Keratinocyte (primary cell): Measurements from ENCODE around the gene NAP1L1. TPM values are rescaled to one million over a fixed set of nuclear protein-coding genes. Genes with fewer than 3 reads are reported as not detected.

Experiments
- DNase-seq: peaks from one replicate; pipeline ENCODE4 v3.0.0-alpha.2; 2011; ENCODE audit warnings: low read depth, missing footprints, low spot score
- FAIRE-seq: peaks from 2 replicates; lab custom pipeline; 2011; peaks lifted over from hg19 to GRCh38; lab: Jason Lieb, UNC
- H2AFZ ChIP-seq: 2 replicates; pipeline ENCODE4 v1.6.0; 2012; ENCODE audit warnings: low read length, control low read depth, inconsistent platforms; ENCODE audit not compliant: control insufficient read depth
- H3K27ac ChIP-seq: 2 replicates; pipeline ENCODE4 v1.5.1; 2011; ENCODE audit warnings: low read length; ENCODE audit not compliant: control insufficient read depth, insufficient read depth
- H3K27me3 ChIP-seq: 3 replicates; pipeline ENCODE4 v1.6.0; 2011; ENCODE audit warnings: low read length; ENCODE audit not compliant: control insufficient read depth, insufficient read depth; ENCODE audit errors: extremely low read depth
- H3K36me3 ChIP-seq, 2 experiments: 2 replicates in 1 of 2; 3 replicates in 1 of 2; pipeline ENCODE4 v1.5.1; 2011; ENCODE audit warnings: low read length in 2 of 2, mild to moderate bottlenecking in 1 of 2; ENCODE audit not compliant: control insufficient read depth in 2 of 2, insufficient read depth in 2 of 2; ENCODE audit errors: extremely low read depth in 1 of 2
- H3K4me1 ChIP-seq: 3 replicates; pipeline ENCODE4 v1.5.1; 2011; ENCODE audit warnings: low read length; ENCODE audit not compliant: control insufficient read depth, insufficient read depth; ENCODE audit errors: extremely low read depth
- H3K4me2 ChIP-seq: 3 replicates; pipeline ENCODE4 v1.6.0; 2011; ENCODE audit warnings: low read depth, low read length; ENCODE audit not compliant: control insufficient read depth, insufficient read depth; ENCODE audit errors: extremely low read depth
- H3K4me3 ChIP-seq, 3 experiments: fragments of 200-600 bp in 1 of 3; sonication (generic) in 1 of 3; 2 replicates in 2 of 3; 3 replicates in 1 of 3; pipeline ENCODE4 v1.5.1; 2011 to 2016; ENCODE audit warnings: low read length in 3 of 3, mild to moderate bottlenecking in 3 of 3, control low read depth in 2 of 3, inconsistent platforms in 1 of 3, low read depth in 1 of 3, mixed read lengths in 1 of 3, mixed run types in 1 of 3, moderate library complexity in 1 of 3; ENCODE audit not compliant: control insufficient read depth in 2 of 3, insufficient read depth in 2 of 3; ENCODE audit errors: extremely low read depth in 1 of 3
- H3K79me2 ChIP-seq: 2 replicates; pipeline ENCODE4 v1.6.0; 2012; ENCODE audit warnings: low read length; ENCODE audit not compliant: control insufficient read depth, insufficient read depth
- H3K9ac ChIP-seq: 3 replicates; pipeline ENCODE4 v1.6.0; 2011; ENCODE audit warnings: low read length; ENCODE audit not compliant: control insufficient read depth, insufficient read depth; ENCODE audit errors: extremely low read depth
- H3K9me1 ChIP-seq: 3 replicates; pipeline ENCODE4 v1.6.0; 2011; ENCODE audit warnings: low read length; ENCODE audit not compliant: control insufficient read depth, insufficient read depth; ENCODE audit errors: extremely low read depth
- H3K9me3 ChIP-seq: 2 replicates; pipeline ENCODE4 v1.5.1; 2012; ENCODE audit warnings: low read depth, low read length; ENCODE audit not compliant: control insufficient read depth
- H4K20me1 ChIP-seq: 3 replicates; pipeline ENCODE4 v1.6.0; 2011; ENCODE audit warnings: low read length; ENCODE audit not compliant: control insufficient read depth, insufficient read depth; ENCODE audit errors: extremely low read depth
- CTCF ChIP-seq, 3 experiments: IDR thresholded peaks in 1 of 3; conservative IDR thresholded peaks in 1 of 3; optimal IDR thresholded peaks in 1 of 3; 2 replicates in 2 of 3; 3 replicates in 1 of 3; pipeline versions ENCODE3 to v1.5.1; 2011; ENCODE audit warnings: low read length in 3 of 3, mild to moderate bottlenecking in 3 of 3, moderate library complexity in 2 of 3, control low read depth in 1 of 3, inconsistent platforms in 1 of 3; ENCODE audit not compliant: insufficient read depth in 2 of 3; ENCODE audit errors: extremely low read depth in 1 of 3
- EZH2 ChIP-seq: IDR thresholded peaks from one replicate; pipeline ENCODE4 v1.6.1; 2012; ENCODE audit warnings: inconsistent platforms, mild to moderate bottlenecking, low read length, moderate library complexity
- dilution Hi-C: fragments of 300-500 bp; cut with MboI; formaldehyde crosslinking; loops from one replicate; pipeline ENCODE4 v1.7.0; 2020; ENCODE audit warnings: low sequenced_read_pairs; ENCODE audit not compliant: extremely low pct_ligation_motif_present
- polyA plus RNA-seq, 5 experiments: library from polyadenylated mRNA; depleted of rRNA in 3 of 5; stranded (reverse) in 3 of 5; stranded (forward) in 1 of 5; unstranded in 1 of 5; fragments of >200 nt; gene quantifications; 1 replicate in 1 of 5; 2 replicates in 3 of 5; 3 replicates in 1 of 5; pipeline versions ENCODE4 v1.2.1 to v1.2.3, GENCODE V29; 2011 to 2012; ENCODE audit warnings: missing spikeins in 2 of 5, low read depth in 1 of 5, low replicate concordance in 1 of 5

NAP1L1 gene
- polyA plus RNA-seq, 1 donor (not counting 4 experiments of a cell fraction or from before 2014, with no cell fraction given), result 384 TPM

- no peak for TF ChIP-seq CTCF (optimal IDR thresholded peaks at IDR 0.05 in 1 of 3, IDR thresholded peaks at IDR 0.05 in 1 of 3, conservative IDR thresholded peaks at IDR 0.05 in 1 of 3; ENCODE audit: extremely low read depth in 1 of 3, insufficient read depth in 2 of 3, low read length in 3 of 3)
- TF ChIP-seq EZH2, result no peak
- peak overlapping the region; percentile 68 for H3K4me2 ChIP-seq
- H3K4me3 ChIP-seq, result peak overlapping the region; percentile 94 to 98 (median 96)
- peak overlapping the region; percentile 95 for H3K9ac ChIP-seq
- H3K27me3 ChIP-seq, result no peaks in the 10 kb centered on the region
- H4K20me1 ChIP-seq, result peaks cover 9% of the 10 kb centered on the region
- H3K79me2 ChIP-seq, result peaks cover 43% of the 10 kb centered on the region
- DNase-seq (no peak), FAIRE-seq (no peak)
- no peaks in the 10 kb centered on the region for H3K9me1 ChIP-seq
- peaks cover 4 to 22% of the 10 kb centered on the region in 2 experiments for H3K36me3 ChIP-seq
- dilution Hi-C loops, result no loop called here
- no peak overlapping the region for H2AFZ ChIP-seq
- peak overlapping the region; percentile 94 for H3K27ac ChIP-seq
- peaks cover 16% of the 10 kb centered on the region for H3K4me1 ChIP-seq
- no peaks in the 10 kb centered on the region for H3K9me3 ChIP-seq
These were observed 55.8 kb downstream of the NAP1L1 start for GRCh38 chr12:76028571-76029277.

DNA sequence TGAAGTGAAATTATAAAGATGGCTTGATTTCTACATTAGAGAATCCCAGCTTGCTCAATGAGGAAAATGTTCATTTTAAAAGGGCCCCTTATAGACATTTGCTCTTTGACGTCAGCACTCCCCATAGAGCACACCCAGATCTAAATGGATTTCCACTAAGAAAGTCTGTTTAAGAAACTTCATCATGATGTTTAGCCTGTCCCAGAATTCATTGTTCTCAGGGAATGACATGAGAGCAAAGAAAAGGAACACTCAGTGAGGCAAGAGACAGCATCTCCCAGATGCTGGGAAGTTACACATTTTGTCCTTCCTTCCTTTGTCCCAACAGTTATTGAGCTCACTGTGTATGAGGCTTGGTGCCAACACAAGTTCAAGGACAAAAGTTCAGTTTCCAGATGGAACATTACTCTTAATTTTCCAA is 57.8 kb downstream of the NAP1L1 start:
- Histone ChIP-seq H3K27me3 (no peaks in the 10 kb centered on the region), H3K36me3 (peaks cover 4 to 22% of the 10 kb centered on the region in 2 experiments), H4K20me1 (peaks cover 9% of the 10 kb centered on the region), H3K9me1 (no peaks in the 10 kb centered on the region), H3K27ac (peak overlapping the region; percentile 72), H3K4me1 (peaks cover 15% of the 10 kb centered on the region), H3K4me2 (peak overlapping the region; percentile 39), H3K4me3 (no peak overlapping the region), H3K79me2 (peaks cover 25% of the 10 kb centered on the region), H3K9me3 (no peaks in the 10 kb centered on the region), H2AFZ (no peak overlapping the region), H3K9ac (peak overlapping the region; percentile 29)
- DNase-seq (no peak), FAIRE-seq (peak; percentile 74)
- no peak for TF ChIP-seq CTCF (optimal IDR thresholded peaks at IDR 0.05 in 1 of 3, IDR thresholded peaks at IDR 0.05 in 1 of 3, conservative IDR thresholded peaks at IDR 0.05 in 1 of 3; ENCODE audit: extremely low read depth in 1 of 3, insufficient read depth in 2 of 3, low read length in 3 of 3)
- TF ChIP-seq EZH2, result no peak
- dilution Hi-C loops, result no loop called here
